SH-SY5Y (cell line): ENCODE results near the gene RBMS3.
A peak's percentile ranks its signal among the peaks of the same experiment; 100 is the strongest.

Experiments used
- GATA2 ChIP-seq: IDR thresholded peaks from 2 replicates; pipeline ENCODE4 v1.6.1; 2011; ENCODE audit warnings: mild to moderate bottlenecking, low read depth, low read length
- GATA3 ChIP-seq: IDR thresholded peaks from 2 replicates; pipeline ENCODE4 v1.6.1; 2011; ENCODE audit warnings: low read depth, mild to moderate bottlenecking, low read length, moderate library complexity

RBMS3 gene

GRCh38 chr3:29406291-29406832, 125.5 kb downstream of the RBMS3 start:
- no peak for TF ChIP-seq GATA3
- TF ChIP-seq GATA2: no peak

- TF ChIP-seq GATA2 (no peak), GATA3 (no peak)
These were observed 127.8 kb downstream of the RBMS3 start for GRCh38 chr3:29408676-29409075.

GRCh38 chr3:29409409-29409808, 128.5 kb downstream of the RBMS3 start:
- TF ChIP-seq GATA3 (no peak), GATA2 (no peak)

- TF ChIP-seq GATA3 (no peak), GATA2 (no peak)
These were observed 129.3 kb downstream of the RBMS3 start for GRCh38 chr3:29410220-29410619.

GRCh38 chr3:29410660-29411405, 130.0 kb downstream of the RBMS3 start:
- TF ChIP-seq GATA3: no peak
- no peak for TF ChIP-seq GATA2

GRCh38 chr3:29412110-29412509, 131.2 kb downstream of the RBMS3 start:
- TF ChIP-seq GATA3 (no peak), GATA2 (no peak)

- TF ChIP-seq GATA3 (no peak), GATA2 (no peak)
These were observed 133.8 kb downstream of the RBMS3 start for GRCh38 chr3:29414468-29415224.

GRCh38 chr3:29415482-29416223, 134.8 kb downstream of the RBMS3 start:
- TF ChIP-seq GATA2 (no peak), GATA3 (no peak)

GRCh38 chr3:29416514-29416913, 135.6 kb downstream of the RBMS3 start:
- TF ChIP-seq GATA3: no peak
- no peak for TF ChIP-seq GATA2

GRCh38 chr3:29420106-29420505, 139.2 kb downstream of the RBMS3 start:
- TF ChIP-seq GATA2: no peak
- TF ChIP-seq GATA3: no peak

- TF ChIP-seq GATA2: no peak
- TF ChIP-seq GATA3: no peak
These were observed 145.7 kb downstream of the RBMS3 start for GRCh38 chr3:29426302-29427226.

GRCh38 chr3:29427266-29428103, 146.6 kb downstream of the RBMS3 start:
- TF ChIP-seq GATA3 (peak; percentile 55), GATA2 (peak; percentile 65)

- TF ChIP-seq GATA3 (no peak), GATA2 (no peak)
These were observed 148.3 kb downstream of the RBMS3 start for GRCh38 chr3:29429055-29429679.
